Activated CD8-positive, alpha-beta memory T cell treated with anti-CD3 and anti-CD28 coated beads, Interleukin-2, amount 50 U/mL, for 24 hours (primary cell): ENCODE results near the gene RANBP3.
A peak's percentile ranks its signal among the peaks of the same experiment; 100 is the strongest.
"Not testable (repeated sequence)": the region's sequence is repeated elsewhere in the genome, so short reads cannot be mapped to it uniquely, and the experiment has no call there.

Experiments
- DNase-seq: peaks from one replicate; pipeline ENCODE4 v3.0.0-alpha.2; 2020; ENCODE audit errors: extremely low read depth

Gene RANBP3, protein sequence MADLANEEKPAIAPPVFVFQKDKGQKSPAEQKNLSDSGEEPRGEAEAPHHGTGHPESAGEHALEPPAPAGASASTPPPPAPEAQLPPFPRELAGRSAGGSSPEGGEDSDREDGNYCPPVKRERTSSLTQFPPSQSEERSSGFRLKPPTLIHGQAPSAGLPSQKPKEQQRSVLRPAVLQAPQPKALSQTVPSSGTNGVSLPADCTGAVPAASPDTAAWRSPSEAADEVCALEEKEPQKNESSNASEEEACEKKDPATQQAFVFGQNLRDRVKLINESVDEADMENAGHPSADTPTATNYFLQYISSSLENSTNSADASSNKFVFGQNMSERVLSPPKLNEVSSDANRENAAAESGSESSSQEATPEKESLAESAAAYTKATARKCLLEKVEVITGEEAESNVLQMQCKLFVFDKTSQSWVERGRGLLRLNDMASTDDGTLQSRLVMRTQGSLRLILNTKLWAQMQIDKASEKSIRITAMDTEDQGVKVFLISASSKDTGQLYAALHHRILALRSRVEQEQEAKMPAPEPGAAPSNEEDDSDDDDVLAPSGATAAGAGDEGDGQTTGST

GRCh38 chr19:5977785-5978605, at the start of gene RANBP3:
RANBP3 (minus strand) TSS chr19:5978140; CDS start chr19:5978082, 58 bp downstream.
- DNase-seq, result peak; percentile 95

DNA sequence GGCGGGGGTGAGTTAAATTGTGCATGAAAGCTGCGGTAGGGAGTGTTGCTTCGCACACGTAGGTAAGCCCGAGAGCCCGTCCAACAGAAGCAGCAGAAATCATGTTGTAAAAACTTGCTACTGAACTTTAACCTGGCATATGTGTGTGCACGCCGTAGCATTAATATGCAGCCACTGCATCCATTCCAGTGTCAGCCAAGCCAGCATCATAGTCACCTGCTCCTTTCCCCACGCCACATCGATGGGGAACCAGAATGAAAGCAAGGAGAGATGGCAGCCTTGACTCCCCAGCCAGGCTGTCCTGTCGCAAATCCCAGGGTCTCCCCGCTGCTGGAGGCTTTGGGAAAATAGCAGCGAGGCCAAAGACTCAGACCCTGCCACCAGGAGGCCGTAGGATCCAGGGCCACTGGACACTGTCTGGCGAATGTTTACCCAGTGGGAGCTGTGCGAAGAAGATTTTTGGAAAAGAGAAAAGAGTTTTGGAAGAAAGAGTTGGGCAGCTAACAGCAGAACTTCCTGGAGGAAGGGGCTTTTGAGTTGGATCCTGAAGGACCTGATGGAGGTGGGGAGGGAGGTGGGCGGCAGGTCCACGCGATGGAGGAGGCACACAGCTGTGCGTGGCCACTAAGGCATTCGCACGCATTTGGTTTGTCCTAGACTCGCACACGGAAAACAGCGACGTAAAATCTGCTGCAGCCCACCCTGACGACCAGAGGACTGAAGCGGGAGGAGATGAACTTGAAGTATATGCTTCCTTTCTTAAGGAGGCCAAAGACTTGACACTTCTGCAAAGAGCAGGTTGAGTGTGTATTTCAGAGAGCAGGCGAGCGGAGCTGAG, 48.7 kb upstream of the RANBP3 start:
- no peak for DNase-seq

DNA sequence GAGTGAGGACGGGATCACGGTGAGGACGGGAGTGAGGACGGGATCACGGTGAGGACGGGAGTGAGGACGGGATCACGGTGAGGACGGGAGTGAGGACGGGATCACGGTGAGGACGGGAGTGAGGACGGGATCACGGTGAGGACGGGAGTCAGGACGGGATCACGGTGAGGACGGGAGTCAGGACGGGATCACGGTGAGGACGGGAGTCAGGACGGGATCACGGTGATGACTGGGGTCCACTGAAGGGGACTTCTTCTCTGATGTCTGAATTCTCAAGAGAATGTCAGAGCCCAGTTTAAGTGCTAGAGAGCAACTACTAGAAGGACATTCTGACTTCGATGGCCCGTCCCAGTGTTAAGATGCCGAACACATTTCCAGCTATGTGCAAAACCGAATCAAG, 46.8 kb upstream of the RANBP3 start:
- DNase-seq, result not testable (repeated sequence)

DNA sequence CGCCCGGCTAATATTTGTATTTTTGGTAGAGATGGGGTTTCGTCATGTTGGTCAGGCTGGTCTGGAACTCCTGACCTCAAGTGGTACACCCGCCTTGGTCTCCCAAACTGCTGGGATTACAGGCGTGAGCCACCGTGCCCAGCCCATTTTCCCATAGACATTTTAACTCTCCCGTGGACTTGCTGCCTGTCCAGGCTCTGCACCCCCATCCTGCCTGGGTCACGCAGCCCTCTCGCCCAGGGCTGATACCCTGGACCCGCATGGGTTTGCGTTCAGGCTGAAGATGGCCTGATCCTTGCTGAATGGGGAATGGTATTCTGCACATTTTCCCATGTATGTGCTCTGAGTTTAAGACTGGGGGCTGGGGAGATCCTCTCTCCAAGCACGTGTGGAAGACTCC, 46.0 kb upstream of the RANBP3 start:
- no peak for DNase-seq

DNA sequence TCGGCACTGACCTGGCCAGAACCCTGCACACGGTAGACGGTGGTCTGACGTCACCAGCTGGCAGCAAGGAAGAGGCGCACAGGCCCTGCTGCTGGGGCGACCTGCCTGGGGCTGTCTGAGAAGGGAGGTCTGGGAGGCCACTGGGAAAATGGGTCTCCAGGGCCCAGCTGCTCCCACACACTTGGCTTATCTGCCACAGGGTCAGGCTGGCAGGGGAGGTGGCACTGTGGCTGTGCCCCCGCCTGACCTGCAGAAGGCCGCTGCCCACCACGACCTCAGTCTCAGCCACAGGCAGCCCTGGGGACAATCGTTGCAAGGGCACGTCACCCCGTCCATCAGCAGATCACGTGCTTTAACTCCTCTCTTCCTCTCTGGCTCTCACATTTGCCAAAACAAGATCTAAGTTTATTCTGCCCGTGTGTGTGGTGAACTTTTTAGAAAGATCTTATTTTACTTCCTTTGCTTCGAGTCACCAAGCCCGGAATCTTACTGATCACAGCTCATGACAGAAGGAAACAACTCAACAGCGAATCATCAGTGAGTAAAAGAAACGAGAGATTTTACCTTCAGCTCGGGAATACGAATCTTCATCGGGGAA, 45.2 kb upstream of the RANBP3 start:
- no peak for DNase-seq

GRCh38 chr19:6022570-6023064, 44.7 kb upstream of the RANBP3 start:
- no peak for DNase-seq

GRCh38 chr19:6021878-6022569, 44.1 kb upstream of the RANBP3 start:
- peak; percentile 59 for DNase-seq

GRCh38 chr19:6020972-6021805, 43.2 kb upstream of the RANBP3 start:
- DNase-seq, result no peak

DNA sequence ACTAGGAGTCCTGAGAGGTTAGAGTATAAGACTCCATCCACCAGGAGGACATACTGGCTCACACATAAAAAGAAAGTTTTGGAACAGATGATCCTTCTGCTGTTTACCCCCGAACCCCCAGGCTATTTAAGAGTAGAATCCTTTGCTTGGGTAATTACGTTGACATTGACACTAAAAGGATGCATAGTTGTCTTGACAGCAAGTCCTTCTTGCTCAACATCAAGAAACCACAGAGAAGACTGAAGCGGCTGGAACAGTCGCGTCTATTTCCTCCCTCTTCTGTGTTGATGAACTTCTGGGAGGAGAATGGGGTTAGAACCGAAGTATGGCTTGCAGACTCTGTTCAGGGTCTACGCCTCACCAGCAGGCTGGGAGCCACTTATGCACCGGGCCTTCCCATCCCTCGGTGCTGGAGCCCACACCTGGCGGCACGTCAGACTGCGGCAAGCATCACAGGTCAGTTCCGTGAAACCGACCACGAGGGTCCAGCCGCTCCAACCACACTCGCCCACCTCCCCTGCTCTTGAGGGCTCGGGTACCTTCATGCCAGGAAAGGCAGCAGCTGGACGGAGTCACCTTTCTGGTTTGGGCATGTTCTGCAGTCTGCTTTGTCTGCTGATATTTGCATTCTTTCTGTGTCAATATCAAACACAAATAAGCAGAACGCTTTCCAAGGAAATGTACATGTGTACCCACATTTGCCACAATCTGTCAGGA, 42.4 kb upstream of the RANBP3 start:
- DNase-seq, result no peak

- DNase-seq, result no peak
Observed at GRCh38 chr19:6018786-6019185, 40.8 kb upstream of the RANBP3 start.

- DNase-seq, result no peak
Observed at GRCh38 chr19:6017576-6017975, 39.6 kb upstream of the RANBP3 start.

GRCh38 chr19:6015841-6016545, 38.1 kb upstream of the RANBP3 start:
- DNase-seq, result no peak

GRCh38 chr19:6014551-6015135, 36.7 kb upstream of the RANBP3 start:
- DNase-seq, result no peak

GRCh38 chr19:6012426-6013170, 34.7 kb upstream of the RANBP3 start:
- no peak for DNase-seq

DNA sequence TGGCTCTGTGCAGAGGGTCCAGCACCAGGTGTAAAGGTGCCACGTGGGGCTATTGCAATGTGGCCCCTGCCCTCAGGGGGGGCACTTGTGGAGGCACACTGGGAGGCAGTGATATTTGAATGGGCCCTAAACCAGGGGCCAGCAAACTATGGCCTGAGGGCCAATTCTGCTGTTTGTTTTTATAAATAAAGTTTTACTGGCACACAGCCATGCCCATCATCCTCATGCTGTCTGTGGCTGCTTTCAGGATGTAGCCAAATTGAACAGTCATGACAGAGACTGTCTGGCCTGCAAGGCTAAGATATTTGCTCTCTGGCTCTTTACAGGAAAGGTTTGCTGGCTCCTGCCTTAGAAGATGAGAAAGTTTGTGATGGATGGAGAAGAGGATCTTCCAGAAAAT, 33.9 kb upstream of the RANBP3 start:
- DNase-seq, result no peak

DNA sequence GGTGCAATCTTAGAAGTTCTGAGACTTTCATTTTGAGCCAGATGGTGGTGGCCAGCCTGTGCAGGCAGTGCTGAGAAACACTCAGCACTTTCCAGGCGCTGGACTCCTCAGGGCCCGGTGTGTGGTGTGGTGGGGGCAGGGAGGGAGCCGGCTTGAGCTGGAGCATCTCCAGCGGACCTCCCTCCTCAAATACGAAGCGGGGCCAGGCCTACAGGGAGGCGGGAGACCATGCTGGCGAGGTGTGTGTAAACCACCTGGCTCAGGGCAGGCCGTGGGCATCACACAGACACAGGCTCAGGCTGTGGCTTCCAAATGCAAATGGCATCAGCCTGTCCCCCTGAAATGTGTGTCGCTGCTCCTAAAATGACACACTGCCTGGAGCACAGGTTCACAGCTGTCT, 33.3 kb upstream of the RANBP3 start:
- DNase-seq, result no peak

GRCh38 chr19:6010107-6010506, 32.2 kb upstream of the RANBP3 start:
- DNase-seq, result no peak
